Endothelial cell (in vitro differentiated cells): ENCODE measurements around the gene NWD2. TPM values are rescaled to one million over a fixed set of nuclear protein-coding genes. Genes with fewer than 3 reads are reported as not detected.
"Not testable (repeated sequence)": the region's sequence is repeated elsewhere in the genome, so short reads cannot be mapped to it uniquely, and the experiment has no call there.

ENCODE experiments used
- DNase-seq: peaks from one replicate; pipeline ENCODE4 v3.0.0; 2021; ENCODE audit warnings: low spot score
- H3K27ac Mint-ChIP-seq: one replicate; pipeline ENCODE4 v1.8.0; 2021; ENCODE audit warnings: mixed read lengths, inconsistent platforms; ENCODE audit not compliant: unreplicated experiment
- H3K27me3 Mint-ChIP-seq: one replicate; pipeline ENCODE4 v1.8.0; 2021; ENCODE audit warnings: mild to moderate bottlenecking, moderate library complexity, mixed read lengths, inconsistent platforms; ENCODE audit not compliant: unreplicated experiment
- H3K36me3 Mint-ChIP-seq: one replicate; pipeline ENCODE4 v1.8.0; 2021; ENCODE audit warnings: mild to moderate bottlenecking, low read depth, mixed read lengths, inconsistent platforms; ENCODE audit not compliant: unreplicated experiment
- H3K4me1 Mint-ChIP-seq: one replicate; pipeline ENCODE4 v1.8.0; 2021; ENCODE audit warnings: mild to moderate bottlenecking, mixed read lengths, inconsistent platforms; ENCODE audit not compliant: unreplicated experiment
- H3K4me3 Mint-ChIP-seq: one replicate; pipeline ENCODE4 v1.8.0; 2021; ENCODE audit warnings: mild to moderate bottlenecking, mixed read lengths, inconsistent platforms; ENCODE audit not compliant: unreplicated experiment
- H3K9me3 Mint-ChIP-seq: one replicate; pipeline ENCODE4 v1.8.0; 2021; ENCODE audit warnings: mixed read lengths, inconsistent platforms; ENCODE audit not compliant: unreplicated experiment
- CTCF ChIP-seq: fragments of 200-600 bp; sonication (generic); IDR thresholded peaks from one replicate; pipeline ENCODE4 v1.5.0; 2021; ENCODE audit warnings: antibody characterized with exemption; ENCODE audit not compliant: unreplicated experiment
- total RNA-seq: library from RNA; stranded (reverse); fragmentation: NEBNext Ultra II Directional; extraction: Animal tissue kit (Norgen Biotek cat#: 25700); gene quantifications from one replicate; pipeline ENCODE4 v1.2.1, GENCODE V29; 2021; ENCODE audit not compliant: unreplicated experiment

The NWD2 gene
- total RNA-seq, 1 donor from 2014 or later: not detected

GRCh38 chr4:37397505-37397904, 153.0 kb downstream of the NWD2 start:
- H3K4me1 Mint-ChIP-seq: no peaks in the 10 kb centered on the region
- H3K27me3 Mint-ChIP-seq: peaks cover 1% of the 10 kb centered on the region
- no peak for TF ChIP-seq CTCF
- H3K9me3 Mint-ChIP-seq: no peaks in the 10 kb centered on the region
- H3K4me3 Mint-ChIP-seq: no peak overlapping the region
- H3K36me3 Mint-ChIP-seq: peaks cover 4% of the 10 kb centered on the region
- no peak for DNase-seq
- H3K27ac Mint-ChIP-seq: no peak overlapping the region

- no peaks in the 10 kb centered on the region for H3K4me1 Mint-ChIP-seq
- no peak overlapping the region for H3K27ac Mint-ChIP-seq
- no peak for DNase-seq
- peaks cover 4% of the 10 kb centered on the region for H3K36me3 Mint-ChIP-seq
- TF ChIP-seq CTCF: no peak
- no peak overlapping the region for H3K4me3 Mint-ChIP-seq
- no peaks in the 10 kb centered on the region for H3K9me3 Mint-ChIP-seq
- no peaks in the 10 kb centered on the region for H3K27me3 Mint-ChIP-seq
Observed at GRCh38 chr4:37400241-37400881, 155.8 kb downstream of the NWD2 start.

- H3K4me3 Mint-ChIP-seq, H3K27ac Mint-ChIP-seq, H3K27me3 Mint-ChIP-seq, H3K36me3 Mint-ChIP-seq, H3K4me1 Mint-ChIP-seq, H3K9me3 Mint-ChIP-seq, DNase-seq: not testable (repeated sequence)
Observed at GRCh38 chr4:37407938-37408826, 163.6 kb downstream of the NWD2 start.

GRCh38 chr4:37413612-37414011, 169.1 kb downstream of the NWD2 start:
- H3K4me1 Mint-ChIP-seq, H3K27me3 Mint-ChIP-seq, DNase-seq, H3K9me3 Mint-ChIP-seq, H3K4me3 Mint-ChIP-seq, H3K27ac Mint-ChIP-seq, H3K36me3 Mint-ChIP-seq: not testable (repeated sequence)

DNA sequence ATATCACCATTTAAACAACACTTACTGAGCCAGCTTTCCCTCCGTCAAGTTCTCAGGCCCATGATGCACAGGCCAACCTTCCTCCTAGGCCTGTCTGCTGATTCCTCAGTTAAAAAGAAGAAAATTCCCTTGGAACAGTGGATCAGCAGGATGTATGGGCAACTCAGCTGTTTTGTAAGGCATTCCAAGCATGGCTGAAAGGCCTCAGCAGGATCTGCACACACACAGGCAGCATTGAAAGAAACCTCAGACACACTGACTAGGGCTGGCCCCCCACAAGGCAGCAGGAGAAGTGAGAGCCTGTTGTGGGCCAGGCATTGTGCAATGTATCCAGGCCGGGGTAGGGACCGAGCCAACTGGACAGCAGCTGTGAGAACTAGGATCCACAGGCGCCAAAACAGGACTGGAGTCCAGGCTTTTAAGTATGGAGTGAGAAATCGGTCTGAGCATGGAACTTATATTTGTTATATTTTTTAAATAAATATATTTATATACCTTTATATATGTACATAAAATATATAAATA, 171.4 kb downstream of the NWD2 start:
- H3K36me3 Mint-ChIP-seq: no peaks in the 10 kb centered on the region
- no peaks in the 10 kb centered on the region for H3K9me3 Mint-ChIP-seq
- no peak overlapping the region for H3K27ac Mint-ChIP-seq
- no peak for TF ChIP-seq CTCF
- H3K4me1 Mint-ChIP-seq: no peaks in the 10 kb centered on the region
- H3K27me3 Mint-ChIP-seq: peaks cover 4% of the 10 kb centered on the region
- DNase-seq: no peak
- H3K4me3 Mint-ChIP-seq: no peak overlapping the region

DNA sequence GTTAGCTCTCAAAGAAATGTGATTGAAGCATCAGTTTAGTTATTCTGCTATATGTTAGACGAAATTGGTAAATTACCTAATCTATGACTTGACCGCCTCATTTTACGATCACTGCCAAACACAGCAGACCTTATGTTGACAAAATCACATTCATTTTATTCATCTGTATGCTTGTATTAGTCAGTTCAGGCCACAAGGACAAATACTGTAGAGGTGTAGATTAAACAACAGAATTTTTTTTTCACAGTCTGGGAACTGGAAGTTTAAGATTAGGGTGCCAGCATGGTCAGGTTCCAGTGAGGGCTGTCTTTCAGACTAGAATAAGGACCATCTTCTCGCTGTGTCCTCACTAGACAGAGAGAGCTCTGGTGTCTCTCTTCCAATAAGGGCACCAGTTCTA, 177.1 kb downstream of the NWD2 start:
- no peak for DNase-seq
- H3K9me3 Mint-ChIP-seq: no peaks in the 10 kb centered on the region
- TF ChIP-seq CTCF: no peak
- H3K27me3 Mint-ChIP-seq: peaks cover 2% of the 10 kb centered on the region
- no peak overlapping the region for H3K4me3 Mint-ChIP-seq
- no peak overlapping the region for H3K27ac Mint-ChIP-seq
- H3K4me1 Mint-ChIP-seq: no peaks in the 10 kb centered on the region
- H3K36me3 Mint-ChIP-seq: no peaks in the 10 kb centered on the region
